GM19328 (cell line): ENCODE data around the gene ZNF331.
"Not testable (repeated sequence)": the region's sequence is repeated elsewhere in the genome, so short reads cannot be mapped to it uniquely, and the experiment has no call there.

Source experiments
- ATAC-seq: cut with Tn5 transposase; IDR thresholded peaks from one replicate; pipeline ENCODE4 v1.9.1; 2021; ENCODE audit warnings: mild to moderate bottlenecking, moderate library complexity; ENCODE audit not compliant: unreplicated experiment

Gene ZNF331

DNA sequence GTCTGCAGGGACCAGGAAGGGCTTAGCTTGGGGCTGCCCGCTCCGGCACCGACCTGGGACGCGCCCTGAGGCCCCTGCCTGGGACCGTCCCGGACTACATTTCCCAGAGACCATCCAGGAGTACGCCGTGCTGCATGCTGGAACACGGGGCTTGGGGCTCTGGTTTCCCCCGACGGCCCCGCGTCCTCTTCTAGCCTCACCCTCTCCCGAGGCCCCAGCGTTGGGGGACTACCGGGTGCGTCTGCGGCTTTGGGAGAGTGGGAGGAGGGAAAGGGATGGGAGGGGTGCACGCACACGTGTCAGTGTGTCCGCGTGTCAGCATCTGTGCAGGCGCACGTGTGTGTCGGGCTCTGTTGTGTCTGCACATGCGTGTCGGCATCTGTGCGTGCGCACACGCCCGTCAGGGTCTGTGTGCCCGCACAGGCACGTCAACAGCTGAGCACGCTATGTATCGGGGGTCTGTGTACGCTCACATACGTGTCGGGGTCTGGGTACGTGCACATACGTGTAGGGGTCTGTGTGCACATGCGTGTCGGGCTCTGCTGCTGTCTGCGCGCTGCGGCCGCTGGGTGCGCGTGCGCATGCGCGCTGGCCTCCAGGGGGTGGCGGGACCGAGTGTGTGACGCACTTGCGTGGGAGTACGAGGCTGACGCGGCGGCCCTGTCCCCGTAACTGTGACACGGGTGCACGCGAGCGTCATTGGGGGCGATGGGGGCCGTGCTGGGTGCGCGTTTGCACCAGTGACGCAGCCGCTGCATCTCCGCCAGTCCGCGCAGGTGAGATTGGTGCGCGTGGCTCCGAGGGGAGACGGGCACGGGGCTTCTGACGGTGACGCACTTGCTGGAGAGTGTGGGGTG lies at the start of gene ZNF331:
TSS of gene ZNF331 (plus strand) at position 625 of the 857 bp plus-strand sequence. CDS start 31,232 bp downstream, outside the sequence.
- peak; percentile 70 for ATAC-seq

DNA sequence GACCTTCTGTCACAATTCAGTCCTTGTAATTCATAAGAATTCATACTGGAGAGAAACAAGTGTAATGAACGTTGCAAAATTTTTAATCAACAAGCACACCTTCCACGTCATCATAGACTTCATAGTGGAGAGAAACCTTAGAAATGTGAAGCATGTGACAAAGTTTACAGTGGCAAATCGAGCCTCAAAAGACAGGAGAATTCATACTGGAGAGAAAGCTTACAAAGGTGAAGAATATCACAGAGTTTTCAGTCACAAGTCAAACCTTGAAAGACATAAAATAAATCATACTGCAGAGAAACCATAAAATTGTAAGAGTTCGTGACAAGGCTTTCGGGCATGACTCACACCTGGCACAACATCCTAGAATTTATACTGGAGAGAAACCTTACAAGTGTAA lies 45.8 kb upstream of the ZNF331 start:
- ATAC-seq = no peak

DNA sequence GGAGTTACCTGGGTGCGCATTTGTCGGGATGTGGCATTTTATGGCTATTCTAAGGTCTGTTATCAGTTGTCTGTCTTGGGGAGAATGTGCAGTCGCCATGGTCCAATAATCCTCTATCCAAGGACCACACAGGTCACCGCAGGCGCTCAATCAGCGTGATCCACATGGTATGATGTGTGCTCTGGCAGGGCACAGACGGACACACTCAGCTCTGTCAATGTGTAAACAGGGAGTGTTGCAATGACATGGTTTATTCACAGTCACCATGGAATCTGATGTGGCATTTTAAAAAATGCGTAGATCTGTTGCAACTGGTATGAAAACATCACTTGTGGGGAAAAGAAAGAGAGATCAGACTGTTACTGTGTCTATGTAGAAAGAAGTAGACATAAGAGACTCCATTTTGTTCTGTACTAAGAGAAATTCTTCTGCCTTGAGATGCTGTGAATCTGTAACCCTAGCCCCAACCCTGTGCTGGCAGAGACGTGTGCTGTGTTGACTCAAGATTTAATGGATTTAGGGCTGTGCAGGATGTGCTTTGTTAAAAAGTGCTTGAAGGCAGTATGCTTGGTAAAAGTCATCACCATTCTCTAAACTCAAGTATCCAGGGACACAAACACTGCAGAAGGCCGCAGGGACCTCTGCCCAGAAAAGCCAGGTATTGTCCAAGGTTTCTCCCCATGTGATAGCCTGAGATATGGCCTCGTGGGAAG lies 40.5 kb upstream of the ZNF331 start:
- not testable (repeated sequence) for ATAC-seq

DNA sequence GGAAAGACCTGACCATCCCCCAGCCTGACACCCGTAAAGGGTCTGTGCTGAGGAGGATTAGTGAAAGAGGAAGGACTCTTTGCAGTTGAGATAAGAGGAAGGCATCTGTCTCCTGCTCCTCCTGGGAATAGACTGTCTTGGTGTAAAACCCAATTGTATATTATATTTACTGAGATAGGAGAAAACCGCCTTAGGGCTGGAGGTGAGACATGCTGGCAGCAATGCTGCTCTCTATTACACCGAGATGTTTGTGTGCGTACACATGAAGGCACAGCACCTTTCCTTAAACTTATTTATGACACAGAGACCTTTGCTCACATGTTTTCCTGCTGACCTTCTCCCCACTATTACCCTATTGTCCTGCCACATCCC lies 39.9 kb upstream of the ZNF331 start:
- not testable (repeated sequence) for ATAC-seq

DNA sequence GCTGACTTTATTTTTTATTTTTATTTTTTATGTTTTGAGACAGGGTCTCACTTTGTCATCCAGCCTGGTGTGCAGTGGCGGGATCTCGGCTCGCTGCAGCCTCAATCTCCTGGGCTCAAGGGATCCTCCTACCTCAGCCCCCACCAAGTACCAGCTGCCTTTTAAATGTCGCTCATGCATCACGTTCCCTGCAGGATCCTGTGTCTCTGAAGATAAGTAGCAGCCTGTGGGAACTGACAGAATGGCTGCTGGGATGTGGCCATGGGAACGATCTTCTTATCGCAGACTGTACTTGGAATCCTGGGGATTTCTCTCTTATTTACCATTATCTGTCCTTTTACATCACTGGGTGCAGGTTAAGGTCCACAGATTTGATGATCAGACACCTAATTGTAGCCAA lies 34.8 kb upstream of the ZNF331 start:
- not testable (repeated sequence) for ATAC-seq

DNA sequence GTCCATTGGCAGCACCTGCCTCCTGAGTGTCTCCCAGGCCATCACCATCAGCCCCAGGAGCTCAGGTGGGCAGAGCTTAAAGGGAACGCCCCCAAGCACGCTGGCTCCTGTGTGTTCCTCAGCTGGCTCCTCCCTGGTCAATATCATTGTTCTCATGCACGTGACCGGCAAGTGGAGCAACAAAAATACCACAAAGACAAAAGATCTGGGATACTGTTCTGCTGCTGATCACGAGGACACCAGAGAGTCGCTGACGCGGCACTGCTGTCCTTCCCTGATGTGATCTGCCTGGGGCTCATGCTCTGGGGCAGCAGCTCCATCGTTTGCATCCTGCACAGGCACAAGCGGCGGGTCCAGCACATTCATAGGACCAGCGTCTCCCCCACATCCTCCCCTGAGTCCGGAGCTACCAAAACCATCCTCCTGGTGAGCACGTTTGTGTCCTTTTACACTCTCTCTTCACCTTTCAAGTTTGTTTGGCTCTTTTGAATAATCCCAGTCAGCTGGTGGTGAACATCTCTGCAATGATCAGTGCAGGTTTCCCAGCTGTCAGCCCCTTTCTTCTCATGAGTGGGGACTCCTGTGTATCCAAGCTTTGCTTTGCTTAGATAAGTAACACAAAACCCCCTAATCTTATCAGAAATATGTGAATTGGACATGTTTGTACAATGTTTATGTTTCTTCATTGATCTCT lies 34.1 kb upstream of the ZNF331 start:
- ATAC-seq = not testable (repeated sequence)

DNA sequence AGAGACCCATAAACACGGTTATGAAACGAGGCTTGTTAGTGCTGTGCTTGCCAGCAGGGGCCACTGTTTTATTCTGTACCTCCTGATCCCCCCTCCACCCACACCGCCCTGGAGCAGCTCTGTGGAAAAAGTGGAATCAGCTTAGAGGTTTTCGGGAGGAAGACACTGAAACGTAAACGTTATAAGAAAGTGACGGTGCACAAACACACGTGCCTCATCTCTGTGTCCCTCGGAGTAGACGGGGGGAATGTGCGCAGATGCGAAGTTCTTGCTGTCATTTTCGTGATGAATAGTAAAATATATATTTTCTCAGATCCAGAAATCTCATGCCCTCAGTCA lies 33.6 kb upstream of the ZNF331 start:
- ATAC-seq = not testable (repeated sequence)

DNA sequence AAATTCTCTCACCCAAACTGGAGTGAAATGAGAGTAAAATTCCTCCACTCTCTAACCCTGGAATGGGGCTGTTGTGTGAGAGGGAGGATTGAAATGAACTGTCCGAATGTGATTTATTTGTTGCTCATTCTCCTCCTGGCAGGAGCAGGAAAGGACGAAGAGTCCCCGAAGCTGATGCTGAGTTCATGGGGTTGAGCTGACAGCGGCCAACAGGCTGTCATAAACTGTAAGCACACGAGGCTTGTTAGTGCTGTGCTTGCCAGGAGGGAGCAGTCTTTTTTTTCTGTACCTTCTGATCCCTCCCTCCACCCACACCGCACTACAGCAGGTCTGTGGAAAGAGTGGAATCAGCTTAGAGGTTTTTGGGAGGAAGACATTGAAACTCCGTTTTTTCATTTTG lies 33.1 kb upstream of the ZNF331 start:
- ATAC-seq = no peak

DNA sequence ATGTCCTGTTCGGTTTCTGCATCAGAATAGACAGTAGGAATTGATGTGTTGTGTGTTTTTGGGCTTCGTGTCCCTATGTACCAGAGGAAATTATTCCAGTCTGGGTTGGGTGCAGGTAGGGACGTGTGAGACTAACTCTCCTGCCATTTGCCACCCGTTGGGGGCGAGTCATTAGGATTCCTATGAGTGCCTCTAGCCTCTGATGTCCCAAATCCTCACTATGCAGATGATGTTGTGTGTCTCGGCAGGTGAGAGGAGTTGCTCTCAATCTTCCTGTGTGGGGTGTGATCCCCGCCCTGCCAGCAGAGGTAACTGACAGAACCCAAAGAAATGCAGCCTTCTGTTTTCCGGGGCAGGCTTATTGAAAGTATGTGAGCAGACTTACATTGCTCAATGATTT lies 31.2 kb upstream of the ZNF331 start:
- ATAC-seq = no peak

DNA sequence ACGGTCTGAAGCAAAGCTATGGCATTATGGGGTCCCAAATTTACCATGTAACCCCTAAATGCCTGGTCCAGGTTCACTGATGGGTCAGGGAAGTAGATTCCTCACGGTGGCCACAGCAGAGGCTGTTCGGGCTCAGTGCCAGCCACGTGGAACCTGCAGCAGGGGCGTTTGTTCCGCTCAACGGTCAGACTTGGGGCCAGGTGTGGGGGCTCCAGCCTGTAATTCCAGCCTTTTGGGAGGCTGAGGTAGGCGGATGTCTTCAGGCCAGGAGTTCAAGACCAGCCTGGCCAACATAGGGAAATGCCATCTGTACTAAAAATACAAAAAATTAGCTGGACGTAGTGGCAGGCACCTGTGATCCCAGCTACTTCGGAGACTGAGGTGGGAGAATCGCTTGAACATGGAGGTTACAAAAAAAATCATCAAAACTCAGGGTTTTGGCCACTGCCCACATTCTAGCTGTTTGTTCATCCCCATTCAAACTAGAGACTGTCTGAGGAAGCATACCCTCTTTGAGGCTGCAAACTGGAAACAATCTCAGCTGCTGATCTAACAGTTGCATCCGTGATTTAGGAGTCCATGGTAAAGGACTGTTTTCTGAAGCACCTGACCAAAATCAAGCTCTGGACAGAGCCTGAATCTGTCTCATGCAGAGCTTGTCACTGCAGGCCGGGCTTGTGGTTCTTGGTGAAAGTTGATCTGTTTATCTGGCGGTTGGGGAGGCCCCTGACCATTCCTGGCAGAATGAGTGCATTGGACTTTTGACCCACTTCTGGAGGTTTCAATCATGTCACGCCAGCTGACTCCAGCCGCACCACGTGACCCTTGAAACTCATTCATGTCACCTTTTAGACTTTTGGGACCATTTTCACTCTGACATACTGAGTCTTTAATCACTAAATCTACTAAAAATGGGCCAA lies 30.2 kb upstream of the ZNF331 start:
- ATAC-seq = no peak

DNA sequence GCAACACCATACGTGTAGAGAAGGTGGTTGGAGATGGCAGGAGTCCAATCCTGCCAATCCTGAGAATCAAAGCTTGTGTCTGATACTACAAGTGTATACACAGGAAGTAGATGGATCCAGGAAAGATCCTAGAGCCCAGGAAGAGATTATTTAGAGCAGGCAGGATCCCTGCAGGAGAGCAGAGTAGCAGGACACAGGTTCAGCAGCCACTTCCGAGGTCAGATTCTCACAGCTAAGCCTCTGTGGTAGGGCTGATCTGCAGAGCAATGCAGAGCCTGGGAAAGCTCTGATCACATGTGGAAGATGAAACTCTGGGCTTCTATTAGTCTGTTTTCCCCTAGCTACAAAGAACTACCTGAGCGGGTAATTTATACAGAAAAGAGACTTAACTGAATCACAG lies 28.5 kb upstream of the ZNF331 start:
- ATAC-seq = no peak

DNA sequence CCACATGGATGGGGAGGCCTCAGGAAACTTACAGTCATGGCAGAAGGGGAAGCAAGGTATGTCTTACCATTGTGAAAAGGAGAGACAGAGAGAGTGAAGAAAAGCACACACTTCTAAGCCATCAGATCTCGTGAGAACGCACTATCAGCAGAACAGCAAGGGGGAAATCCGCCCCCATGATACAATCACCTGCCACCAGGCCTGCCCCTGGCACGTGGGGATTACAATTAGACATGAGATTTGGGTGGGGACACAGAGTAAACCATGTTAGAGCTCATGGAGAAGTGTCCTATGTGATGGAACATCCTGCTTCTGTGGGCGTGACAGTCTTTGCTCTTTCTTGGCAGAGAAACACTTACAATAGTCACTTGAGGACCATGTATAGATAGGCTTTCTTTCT lies 28.1 kb upstream of the ZNF331 start:
- ATAC-seq = no peak

DNA sequence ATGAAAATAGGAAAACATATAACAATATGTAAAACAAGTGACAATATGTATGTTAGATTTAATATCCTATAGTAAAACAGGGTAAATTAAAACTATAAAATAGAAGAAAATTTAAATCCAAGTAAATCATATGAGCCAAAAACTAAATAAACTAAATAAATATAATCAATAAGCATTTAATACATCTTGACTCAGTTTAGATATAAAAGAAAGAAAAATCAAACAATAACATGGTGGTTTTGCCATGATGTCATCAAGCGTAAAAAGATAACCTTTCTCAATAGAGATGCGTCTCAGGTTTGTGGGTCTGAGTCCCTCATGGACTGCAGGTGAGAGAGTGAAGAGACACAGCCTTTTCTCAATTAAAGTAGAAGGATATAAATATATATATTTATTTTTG lies 26.6 kb upstream of the ZNF331 start:
- ATAC-seq = no peak

DNA sequence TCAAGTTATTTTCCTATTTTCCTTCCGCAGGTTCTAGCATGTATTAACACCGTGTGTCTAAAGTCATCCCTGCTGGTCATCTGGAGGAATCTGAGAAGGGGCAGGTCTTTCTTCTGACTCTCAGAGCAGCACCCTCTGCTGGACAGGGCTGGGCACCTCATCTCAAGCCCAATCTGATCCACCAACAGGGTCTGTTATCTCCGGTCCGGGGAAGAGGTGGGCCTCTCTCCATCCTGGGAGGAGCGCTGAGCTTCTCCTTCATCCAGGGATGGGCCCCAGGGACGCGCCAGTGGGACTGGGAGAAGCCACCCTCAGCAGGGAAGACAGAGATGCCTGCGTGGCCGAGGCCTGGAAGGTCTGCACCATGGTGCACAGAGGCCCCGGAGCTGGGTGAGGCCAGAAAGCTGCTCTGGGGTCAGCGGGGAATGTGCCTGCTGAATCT lies 26.0 kb upstream of the ZNF331 start:
- ATAC-seq = no peak

DNA sequence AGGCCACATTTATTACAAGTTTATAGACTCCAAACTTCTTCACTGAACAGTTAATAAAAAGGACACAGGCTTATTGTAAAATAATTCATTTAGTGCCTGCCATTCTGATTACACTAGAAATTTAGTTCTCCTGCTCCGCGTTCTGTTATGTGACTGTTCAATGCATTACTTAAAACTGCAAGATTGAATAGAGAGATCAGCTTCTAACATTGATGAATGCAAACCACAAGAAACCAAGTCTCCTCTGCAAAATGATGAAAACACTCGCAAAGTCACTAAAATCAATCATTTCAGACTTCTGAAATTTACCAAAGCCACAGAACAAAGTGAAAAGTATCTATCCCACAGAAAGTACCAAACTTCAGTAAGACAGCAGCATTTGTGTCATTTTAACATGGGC lies 22.9 kb upstream of the ZNF331 start:
- not testable (repeated sequence) for ATAC-seq

DNA sequence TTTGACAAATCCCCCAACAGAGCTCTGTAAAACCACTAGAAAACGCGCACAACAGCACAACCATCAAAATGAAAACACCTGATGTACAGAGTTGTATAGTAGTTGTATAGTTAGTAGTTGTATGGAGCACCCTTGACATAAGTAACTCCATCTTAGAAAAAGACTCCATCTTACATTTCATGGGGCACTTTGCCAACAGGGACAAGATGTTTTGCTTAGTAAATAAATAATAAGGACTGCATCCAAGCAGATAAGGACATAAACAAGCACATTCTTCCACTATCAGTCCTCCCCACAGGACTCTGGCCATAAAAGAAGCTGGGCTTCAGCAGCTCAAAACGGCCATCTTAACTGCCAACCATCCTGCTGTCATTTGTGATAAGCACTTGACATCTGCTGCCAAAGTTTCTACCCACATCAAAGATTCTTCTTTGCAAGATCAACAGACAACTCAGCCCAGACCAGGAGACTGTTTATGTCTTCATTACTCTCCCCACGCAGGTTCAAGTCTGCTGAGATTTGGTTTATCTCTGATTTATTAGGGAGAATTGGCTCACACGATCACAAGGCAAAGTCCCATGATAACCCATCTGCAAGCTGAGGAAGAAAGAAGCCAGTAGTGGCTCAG lies 20.7 kb upstream of the ZNF331 start:
- no peak for ATAC-seq

DNA sequence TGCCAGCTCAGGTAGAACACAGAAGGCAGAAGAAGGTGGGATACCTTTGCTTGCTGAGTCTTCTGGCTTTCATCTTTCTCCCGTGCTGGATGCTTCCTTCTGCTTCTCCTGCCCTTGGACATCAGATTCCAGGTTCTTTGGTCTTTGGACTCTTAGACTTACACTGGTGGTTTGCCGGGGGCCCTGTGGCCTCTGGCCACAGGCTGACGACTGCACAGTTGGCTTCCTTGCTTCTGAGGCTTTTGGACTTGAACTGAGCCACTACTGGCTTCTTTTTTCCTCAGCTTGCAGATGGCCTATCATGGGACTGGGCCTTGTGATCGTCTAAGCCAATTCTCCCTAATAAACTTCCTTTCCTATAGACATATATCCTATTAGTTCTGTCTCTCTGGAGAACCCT lies 19.8 kb upstream of the ZNF331 start:
- no peak for ATAC-seq

DNA sequence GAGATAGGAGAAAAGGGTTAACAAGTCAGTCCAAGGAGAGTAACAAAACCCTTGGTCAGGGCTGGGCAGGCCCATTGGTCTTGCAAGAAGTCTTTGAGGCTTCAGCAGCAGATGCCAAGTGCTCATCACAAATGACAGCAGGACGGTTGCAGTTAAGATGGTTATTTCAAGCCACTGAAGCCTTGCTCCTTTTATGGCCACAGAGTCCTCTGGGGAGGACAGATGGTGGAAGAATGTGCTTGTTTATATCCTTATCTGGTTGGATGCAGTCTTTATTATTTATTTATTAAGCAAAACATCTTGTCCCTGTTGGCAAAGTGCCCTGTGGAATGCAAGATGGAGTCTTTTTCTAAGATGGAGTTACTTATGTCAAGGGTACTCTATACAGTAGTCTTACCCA lies 19.2 kb upstream of the ZNF331 start:
- ATAC-seq = no peak

DNA sequence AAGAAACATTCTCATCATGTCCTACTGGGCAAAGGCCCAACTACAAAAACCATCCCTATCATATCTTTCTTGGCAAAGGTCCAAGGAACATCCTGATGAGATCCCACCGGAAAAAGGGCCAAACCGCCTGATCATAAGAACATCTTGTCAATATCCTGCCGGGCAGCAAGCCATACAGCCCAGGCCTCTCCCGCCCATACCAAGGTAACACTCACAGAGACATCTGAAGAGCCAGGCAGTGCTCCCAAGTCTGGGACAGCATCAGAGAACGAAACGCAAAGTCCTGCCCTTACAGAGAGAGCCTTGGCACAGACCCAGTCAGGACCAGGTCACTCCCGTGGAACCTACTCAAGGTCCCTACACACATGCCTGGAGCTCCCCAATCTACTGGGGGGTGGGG lies 18.5 kb upstream of the ZNF331 start:
- no peak for ATAC-seq

DNA sequence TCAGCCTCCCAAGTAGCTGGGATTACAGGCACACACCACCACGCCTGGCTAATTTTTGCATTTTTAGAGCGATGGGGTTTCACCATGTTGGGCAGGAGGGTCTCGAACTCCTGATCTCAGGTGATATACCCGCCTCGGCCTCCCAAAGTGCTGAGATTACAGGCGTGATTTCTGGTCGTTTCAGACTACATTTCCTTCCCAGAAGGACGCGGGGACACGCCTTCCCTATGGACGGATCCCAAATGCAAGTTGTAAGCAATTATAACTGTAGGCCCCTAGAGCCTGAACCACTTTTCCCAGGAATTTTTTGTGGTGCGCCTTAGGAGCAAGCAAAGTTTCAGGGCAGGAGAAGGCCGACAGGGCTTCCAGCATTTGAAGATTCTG lies 17.8 kb upstream of the ZNF331 start:
- ATAC-seq = no peak
